Small intestine (tissue), 7 donors: ENCODE data around the gene PCBP3. TPM values are rescaled to one million over a fixed set of nuclear protein-coding genes. Genes with fewer than 3 reads are reported as not detected.
A peak's percentile ranks its signal among the peaks of the same experiment; 100 is the strongest.

Source experiments
- DNase-seq, 2 donors: peaks; one replicate each; pipeline versions ENCODE4 v3.0.0 to v3.0.0-alpha.2; 2013
- FAIRE-seq: peaks from 2 replicates; lab custom pipeline; 2012; peaks lifted over from hg19 to GRCh38; lab: Jason Lieb, UNC
- H3K27ac ChIP-seq, 3 donors: one replicate each; pipeline ENCODE4 v1.5.1; 2013; ENCODE audit warnings: low read length in 2 of 3, mild to moderate bottlenecking in 2 of 3, control low read depth in 1 of 3, inconsistent platforms in 1 of 3, low read depth in 1 of 3, moderate library complexity in 1 of 3
- H3K27me3 ChIP-seq, 3 donors: one replicate each; pipeline ENCODE4 v1.6.1; 2013; ENCODE audit warnings: low read length in 3 of 3, inconsistent platforms in 1 of 3; ENCODE audit not compliant: control insufficient read depth in 3 of 3, insufficient read depth in 3 of 3
- H3K36me3 ChIP-seq, 3 donors: one replicate each; pipeline ENCODE4 v1.6.1; 2013; ENCODE audit warnings: low read length in 3 of 3, inconsistent platforms in 1 of 3, low read depth in 1 of 3, mild to moderate bottlenecking in 1 of 3, moderate library complexity in 1 of 3; ENCODE audit not compliant: control insufficient read depth in 3 of 3, insufficient read depth in 2 of 3
- H3K4me1 ChIP-seq, 3 donors: one replicate each; pipeline ENCODE4 v1.6.1; 2013; ENCODE audit warnings: low read length in 2 of 3, inconsistent platforms in 1 of 3, low read depth in 1 of 3, mild to moderate bottlenecking in 1 of 3, moderate library complexity in 1 of 3; ENCODE audit not compliant: control insufficient read depth in 3 of 3, insufficient read depth in 2 of 3
- H3K4me3 ChIP-seq, 3 donors: one replicate each; pipeline ENCODE4 v1.5.1; 2013; ENCODE audit warnings: low read length in 3 of 3, control low read depth in 1 of 3, inconsistent platforms in 1 of 3, low read depth in 1 of 3, mild to moderate bottlenecking in 1 of 3, moderate library complexity in 1 of 3
- H3K9me3 ChIP-seq, 2 donors: one replicate each; pipeline ENCODE4 v1.6.1; 2013; ENCODE audit warnings: low read depth in 1 of 2, low read length in 1 of 2; ENCODE audit not compliant: control insufficient read depth in 2 of 2, insufficient read depth in 1 of 2
- WGBS, 3 donors: extraction: QIAGEN DNeasy Blood & Tissue Kit; methylation state at CpG; one replicate each; pipeline ENCODE4 v1.1.7; 2013; 5-methylcytosine and 5-hydroxymethylcytosine counted together
- polyA plus RNA-seq, 4 donors: library from polyadenylated mRNA; stranded (reverse) in 3 of 4; unstranded in 1 of 4; fragments of 200-250 nt in 3 of 4; fragments of 120-200 nt in 1 of 4; gene quantifications; one replicate each; pipeline versions ENCODE4 v1.2.1 to v1.2.3, GENCODE V29; 2013
- donor health status: healthy with polysubstance abuse.
- donor health status: control.
- donor health status: control.
- donor health status: Bipolar disorder and iron deficiency.
- donor health status: healthy.

PCBP3 gene
- polyA plus RNA-seq, 4 donors = 0.81 to 8.2 (median 1.0) TPM; not detected in 1

DNA sequence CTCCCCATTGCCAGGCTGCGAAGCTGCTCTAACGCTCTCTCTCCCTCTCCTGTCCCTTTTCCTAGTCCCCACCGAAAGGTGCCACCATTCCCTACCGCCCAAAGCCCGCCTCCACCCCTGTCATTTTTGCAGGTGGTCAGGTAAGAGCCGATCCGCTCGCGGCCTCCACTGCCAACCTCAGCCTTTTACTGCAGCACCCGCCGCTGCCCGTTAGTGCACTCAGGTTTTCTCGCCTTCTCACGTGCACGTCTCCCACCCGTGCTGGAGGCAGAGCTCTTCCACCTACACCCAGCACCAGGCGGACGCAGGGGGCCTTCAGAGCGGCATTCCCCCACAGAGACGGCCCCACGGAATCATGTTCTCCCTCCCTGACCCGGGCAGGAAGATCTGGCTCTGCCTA lies 270.4 kb downstream of the PCBP3 start:
- no peak for FAIRE-seq
- WGBS, 3 donors = 87 to 90% (median 88%) methylated on average over 21 to 22 of the region's 22 CpGs
- no peaks in the 10 kb centered on the region for H3K4me1 ChIP-seq
- no peaks in the 10 kb centered on the region for H3K9me3 ChIP-seq
- no peaks in the 10 kb centered on the region for H3K36me3 ChIP-seq
- H3K4me3 ChIP-seq = no peak overlapping the region
- H3K27ac ChIP-seq = no peak overlapping the region
- no peaks in the 10 kb centered on the region for H3K27me3 ChIP-seq
- no peak for DNase-seq

DNA sequence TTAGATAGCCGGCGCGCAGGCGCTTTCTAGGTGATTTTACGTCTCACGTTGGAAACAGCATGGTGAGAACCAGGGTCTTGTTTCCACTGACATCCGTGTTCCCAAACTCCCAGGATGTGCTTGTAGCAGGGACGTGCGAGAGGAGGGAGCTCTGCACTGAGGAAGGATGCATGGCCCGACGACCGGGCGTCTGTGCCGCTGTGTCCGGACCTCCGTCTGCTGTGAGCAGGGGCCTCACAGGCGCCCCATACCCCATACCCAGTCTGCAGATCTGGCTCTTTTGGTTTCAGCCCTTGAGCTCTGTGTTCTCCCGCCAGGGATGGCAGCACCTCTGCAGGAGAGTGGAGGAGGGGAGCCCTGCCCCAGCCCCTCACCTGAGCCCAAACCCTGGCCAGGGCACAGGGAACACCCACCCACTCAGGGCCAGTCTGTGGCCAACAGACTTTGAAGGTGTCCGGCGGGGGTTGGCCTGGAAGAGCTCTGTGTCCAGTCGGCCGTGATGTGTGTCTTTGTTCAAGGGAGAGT lies 270.9 kb downstream of the PCBP3 start:
- FAIRE-seq (no peak), DNase-seq (no peak)
- H3K4me3 ChIP-seq = no peak overlapping the region
- H3K27me3 ChIP-seq = no peaks in the 10 kb centered on the region
- H3K36me3 ChIP-seq = no peaks in the 10 kb centered on the region
- H3K27ac ChIP-seq = no peak overlapping the region
- H3K4me1 ChIP-seq = no peaks in the 10 kb centered on the region
- H3K9me3 ChIP-seq = no peaks in the 10 kb centered on the region
- 82 to 88% (median 82%) methylated on average over 22 of the region's 22 CpGs for WGBS, 3 donors

DNA sequence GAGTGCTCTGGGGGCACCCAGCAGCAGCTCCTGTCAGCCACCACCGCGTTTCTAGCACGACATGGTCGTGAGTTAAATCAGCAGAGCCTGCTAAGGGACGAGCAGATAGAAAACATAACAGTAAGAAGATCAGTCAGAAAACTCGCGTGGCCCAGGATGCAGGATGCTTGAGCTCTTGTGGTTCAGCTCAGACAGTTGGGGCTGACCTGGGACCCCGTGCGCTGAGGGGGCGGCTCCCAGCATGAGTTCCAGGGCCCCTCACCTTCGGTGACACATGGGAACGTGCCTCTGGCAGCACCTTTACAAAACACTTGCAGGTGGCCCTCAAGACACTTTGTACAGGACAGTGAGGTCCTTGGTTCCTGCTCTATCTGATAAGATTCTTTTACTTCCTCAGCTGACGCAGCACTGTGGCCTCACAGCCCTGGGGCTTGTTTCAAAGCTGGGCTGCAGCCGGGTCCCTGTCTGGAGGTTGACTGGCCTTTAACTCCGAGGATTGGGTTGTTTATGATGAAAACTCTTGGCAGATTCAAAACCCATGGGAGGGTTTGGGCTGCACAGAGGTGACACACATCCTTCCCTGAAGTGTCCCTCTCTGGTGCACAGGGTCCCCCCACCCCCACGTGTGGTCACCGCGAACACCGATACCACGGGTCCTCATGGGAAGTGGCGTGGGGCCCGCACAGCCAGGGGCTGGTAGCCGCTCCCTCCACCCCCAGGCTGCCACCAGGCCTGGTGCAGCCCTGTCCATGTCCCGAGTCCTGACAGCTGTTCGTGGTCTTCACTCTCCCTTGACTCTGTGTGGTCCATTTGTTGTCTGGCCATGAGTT lies 272.7 kb downstream of the PCBP3 start:
- H3K4me3 ChIP-seq = no peak overlapping the region
- DNase-seq = no peak
- peak overlapping the region in 1 of 3 donors; percentile 26 for H3K27ac ChIP-seq
- H3K4me1 ChIP-seq = no peaks in the 10 kb centered on the region
- H3K9me3 ChIP-seq = no peaks in the 10 kb centered on the region
- H3K27me3 ChIP-seq = no peaks in the 10 kb centered on the region
- FAIRE-seq = no peak
- H3K36me3 ChIP-seq = no peaks in the 10 kb centered on the region
- 72 to 80% (median 75%) methylated on average over 25 of the region's 25 CpGs for WGBS, 3 donors

DNA sequence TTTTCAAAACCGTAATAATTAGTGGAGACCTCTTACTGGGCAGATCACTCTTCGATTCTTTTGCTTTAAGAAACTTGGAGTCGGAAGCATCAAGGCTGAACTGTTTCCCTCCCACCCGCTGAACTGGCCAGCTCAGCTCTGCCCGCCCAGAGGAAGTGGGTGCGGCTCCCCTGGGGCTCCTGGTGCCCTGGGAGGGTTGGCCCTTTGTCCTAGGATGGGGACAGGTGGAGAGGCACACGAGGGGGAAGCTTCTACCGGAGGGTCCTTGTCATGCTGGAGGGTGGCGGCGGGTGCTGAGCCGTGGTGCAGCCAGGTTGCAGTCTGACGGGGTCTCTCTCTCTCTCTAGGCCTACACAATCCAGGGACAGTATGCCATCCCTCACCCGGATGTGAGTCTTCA lies 273.7 kb downstream of the PCBP3 start:
- FAIRE-seq (no peak), DNase-seq (no peak)
- H3K4me3 ChIP-seq = no peak overlapping the region
- H3K36me3 ChIP-seq = no peaks in the 10 kb centered on the region
- H3K27me3 ChIP-seq = no peaks in the 10 kb centered on the region
- H3K27ac ChIP-seq = no peak overlapping the region
- 53 to 72% (median 58%) methylated on average over 13 of the region's 13 CpGs for WGBS, 3 donors
- no peaks in the 10 kb centered on the region for H3K9me3 ChIP-seq
- H3K4me1 ChIP-seq = no peaks in the 10 kb centered on the region

DNA sequence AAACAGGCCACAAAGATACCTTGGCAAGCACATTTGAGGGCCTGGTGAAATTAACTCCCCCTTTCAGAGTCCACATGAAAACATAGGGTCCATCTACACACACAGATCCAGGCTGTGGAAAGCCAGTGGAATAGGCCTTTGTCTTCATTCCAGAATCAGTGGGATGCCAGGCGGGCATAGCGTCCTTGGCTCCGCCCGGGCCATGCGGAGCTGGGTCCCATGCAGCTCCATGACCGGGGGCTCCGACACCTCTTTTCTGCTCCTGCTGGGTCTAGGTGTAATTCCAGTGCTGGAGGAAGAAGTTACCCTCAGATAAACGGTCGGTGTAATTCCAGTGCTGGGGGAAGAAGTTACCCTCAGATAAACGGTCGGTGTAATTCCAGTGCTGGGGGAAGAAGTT lies 274.5 kb downstream of the PCBP3 start:
- Histone ChIP-seq H3K36me3 (no peaks in the 10 kb centered on the region), H3K4me1 (no peaks in the 10 kb centered on the region), H3K27ac (no peak overlapping the region), H3K9me3 (no peaks in the 10 kb centered on the region), H3K4me3 (no peak overlapping the region), H3K27me3 (no peaks in the 10 kb centered on the region)
- no peak for FAIRE-seq
- DNase-seq = no peak
- 89 to 94% (median 92%) methylated on average over 9 to 11 of the region's 11 CpGs for WGBS, 3 donors

DNA sequence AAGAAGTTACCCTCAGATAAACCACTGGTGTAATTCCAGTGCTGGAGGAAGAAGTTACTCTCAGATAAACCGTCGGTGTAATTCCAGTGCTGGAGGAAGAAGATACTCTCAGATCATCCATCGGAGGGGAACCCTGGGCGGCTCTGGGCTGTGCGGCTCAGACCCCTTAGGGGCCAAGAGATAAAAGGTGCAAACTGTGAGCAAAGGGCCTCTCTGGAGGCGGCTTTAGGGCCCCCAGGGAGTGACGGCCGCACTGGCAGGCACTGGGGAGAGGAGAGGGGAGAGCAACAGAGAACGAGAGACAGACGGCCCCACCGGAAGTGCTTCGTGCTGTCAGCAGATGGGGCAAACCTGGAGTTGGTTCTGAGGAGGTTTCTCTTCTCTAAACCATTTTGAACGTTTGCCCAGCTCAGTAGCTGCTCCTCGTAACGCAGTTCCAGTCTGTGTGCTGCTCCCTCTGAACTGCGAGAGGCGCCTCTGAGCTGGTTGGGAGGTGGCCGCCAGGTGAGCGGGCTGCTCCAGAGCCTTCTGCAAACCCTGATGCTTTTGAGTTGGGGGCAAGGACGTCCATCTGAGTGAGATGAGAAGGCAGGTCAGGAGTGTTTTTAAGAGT lies 275.4 kb downstream of the PCBP3 start:
- Histone ChIP-seq H3K4me1 (no peaks in the 10 kb centered on the region), H3K27me3 (no peaks in the 10 kb centered on the region), H3K27ac (no peak overlapping the region), H3K9me3 (no peaks in the 10 kb centered on the region), H3K4me3 (no peak overlapping the region), H3K36me3 (no peaks in the 10 kb centered on the region)
- DNase-seq (no peak), FAIRE-seq (no peak)
- 72 to 74% (median 72%) methylated on average over 20 of the region's 20 CpGs for WGBS, 3 donors

DNA sequence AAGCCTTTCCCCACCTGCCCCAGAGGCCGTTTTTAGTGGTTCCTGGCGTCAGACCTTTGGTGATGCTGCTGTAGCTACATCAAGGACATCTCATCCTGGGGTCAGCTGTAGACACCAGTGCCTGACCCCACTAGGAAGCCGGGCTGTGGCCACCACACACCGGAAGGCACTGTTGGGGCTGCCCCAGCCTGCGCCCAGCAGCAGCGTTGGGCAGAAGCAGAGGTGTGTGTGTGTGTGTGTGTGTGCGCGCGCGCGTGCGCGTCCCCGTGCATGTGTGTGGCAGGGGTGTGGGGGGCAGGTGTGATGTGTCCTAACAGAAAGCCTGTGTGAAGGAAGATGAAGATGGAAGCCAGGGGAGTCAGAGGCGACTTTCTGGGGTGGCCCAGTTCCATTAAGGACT lies 276.1 kb downstream of the PCBP3 start:
- H3K4me3 ChIP-seq = no peak overlapping the region
- no peak overlapping the region for H3K27ac ChIP-seq
- no peaks in the 10 kb centered on the region for H3K9me3 ChIP-seq
- FAIRE-seq (no peak), DNase-seq (no peak)
- no peaks in the 10 kb centered on the region for H3K4me1 ChIP-seq
- whole genome bisulfite sequencing, 3 donors = 73 to 79% (median 74%) methylated on average over 15 of the region's 15 CpGs
- no peaks in the 10 kb centered on the region for H3K36me3 ChIP-seq
- H3K27me3 ChIP-seq = no peaks in the 10 kb centered on the region

DNA sequence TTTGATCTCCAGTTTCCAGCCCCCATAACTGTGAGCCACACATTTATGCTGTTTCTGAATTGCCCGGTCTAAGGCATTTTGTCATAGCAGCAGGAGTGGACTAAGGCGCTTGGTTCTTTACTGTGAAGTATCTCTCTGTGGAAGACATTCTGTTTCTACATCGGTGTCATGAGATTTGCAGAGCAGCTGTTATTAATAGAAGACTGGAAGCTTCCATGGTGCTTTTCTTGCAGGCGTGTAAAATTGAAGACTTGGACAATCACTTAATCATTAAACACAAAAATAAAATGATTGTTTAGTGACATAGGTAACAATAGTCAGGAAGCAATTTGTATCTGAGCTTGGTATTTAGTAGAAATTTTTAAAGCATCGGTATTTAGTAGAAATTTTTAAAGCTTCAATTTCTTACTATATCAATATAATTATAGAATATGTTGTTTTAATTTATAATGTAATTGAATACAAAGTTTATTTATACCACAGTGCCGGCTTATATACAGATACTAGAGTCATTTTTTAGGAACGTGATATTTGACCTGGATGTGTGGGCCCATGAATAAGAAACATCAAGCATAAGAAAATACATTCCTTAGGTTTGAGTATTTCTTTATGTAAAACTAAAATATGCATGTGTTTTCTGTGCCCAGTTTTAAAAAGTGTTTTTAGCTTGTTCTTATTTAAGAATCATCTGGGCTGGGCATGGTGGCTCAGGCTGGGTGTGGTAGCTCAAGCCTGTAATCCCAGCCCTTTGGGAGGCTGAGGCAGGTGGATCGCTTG lies 277.5 kb downstream of the PCBP3 start:
- H3K27me3 ChIP-seq = no peaks in the 10 kb centered on the region
- no peak overlapping the region for H3K4me3 ChIP-seq
- H3K9me3 ChIP-seq = no peaks in the 10 kb centered on the region
- no peaks in the 10 kb centered on the region for H3K36me3 ChIP-seq
- H3K27ac ChIP-seq = no peak overlapping the region
- no peaks in the 10 kb centered on the region for H3K4me1 ChIP-seq
- FAIRE-seq (no peak), DNase-seq (no peak)
- whole genome bisulfite sequencing, 3 donors = 91 to 92% (median 91%) methylated on average over 8 of the region's 8 CpGs
